A673 (cell line): ENCODE measurements around the gene OPN1SW. TPM values are rescaled to one million over a fixed set of nuclear protein-coding genes. Genes with fewer than 3 reads are reported as not detected.

Source experiments
- Bru-seq: library from RNA; stranded (reverse); fragments of 400-500 nt; gene quantifications from one replicate; lab custom pipeline; 2021; lab: Mats Ljungman, UMichigan
- BruChase-seq, 2 experiments: library from RNA; stranded (reverse); fragments of 400-500 nt; gene quantifications; one replicate each; lab custom pipeline; 2021; lab: Mats Ljungman, UMichigan
- BruUV-seq: library from RNA; stranded (reverse); fragments of 400-500 nt; replicated peaks from 2 replicates; lab custom pipeline; 2021; lab: Mats Ljungman, UMichigan
- CTCF ChIA-PET: fragments of 300-600 bp; sonication (Branson Sonifier 250); formaldehyde crosslinking; loops from one replicate; lab custom pipeline; 2022; ENCODE audit warnings: antibody characterized with exemption; lab: Charles Lee
- POLR2A ChIA-PET: fragments of 300-600 bp; sonication (Branson Sonifier 250); formaldehyde crosslinking; loops from one replicate; lab custom pipeline; 2022; ENCODE audit warnings: antibody characterized with exemption; ENCODE audit not compliant: low non-redundant PET; lab: Charles Lee
- DNase-seq: peaks from one replicate; pipeline ENCODE4 v3.0.0-alpha.2; 2015; ENCODE audit warnings: low spot score
- H3K27ac ChIP-seq: fragments of 200-600 bp; sonication (generic); 2 replicates; pipeline ENCODE4 v1.5.1; 2016; ENCODE audit warnings: mixed run types, low read depth, mild to moderate bottlenecking, mixed read lengths, antibody characterized with exemption, low read length; ENCODE audit not compliant: poor library complexity, severe bottlenecking
- H3K27me3 ChIP-seq: fragments of 200-600 bp; sonication (generic); replicated peaks from 2 replicates; pipeline ENCODE4 v1.6.1; 2017; ENCODE audit warnings: mixed run types, low read depth, mild to moderate bottlenecking, mixed read lengths, antibody characterized with exemption, low read length; ENCODE audit not compliant: insufficient read depth, poor library complexity
- H3K36me3 ChIP-seq: fragments of 200-600 bp; sonication (generic); 2 replicates; pipeline ENCODE4 v1.6.1; 2016; ENCODE audit warnings: mixed run types, mild to moderate bottlenecking, mixed read lengths, antibody characterized with exemption, low read length; ENCODE audit not compliant: insufficient read depth, poor library complexity, severe bottlenecking
- H3K4me1 ChIP-seq: fragments of 200-600 bp; sonication (generic); 2 replicates; pipeline ENCODE4 v1.6.1; 2017; ENCODE audit warnings: mixed run types, mild to moderate bottlenecking, mixed read lengths, antibody characterized with exemption, low read length; ENCODE audit not compliant: insufficient read depth, poor library complexity, severe bottlenecking
- H3K4me3 ChIP-seq: fragments of 200-600 bp; sonication (generic); 2 replicates; pipeline ENCODE4 v1.5.1; 2016; ENCODE audit warnings: low read depth, mixed run types, mild to moderate bottlenecking, mixed read lengths, low read length; ENCODE audit not compliant: poor library complexity, severe bottlenecking
- H3K9me3 ChIP-seq: fragments of 200-600 bp; sonication (generic); 2 replicates; pipeline ENCODE4 v1.6.1; 2016; ENCODE audit warnings: mixed run types, low read depth, mild to moderate bottlenecking, mixed read lengths, antibody characterized with exemption, low read length; ENCODE audit not compliant: poor library complexity, severe bottlenecking
- CTCF ChIP-seq: fragments of 300-800, 200-600 bp; sonication (generic); conservative IDR thresholded peaks from 2 replicates; pipeline ENCODE4 v1.5.1; 2017; ENCODE audit warnings: low read depth, mild to moderate bottlenecking, antibody characterized with exemption, low read length, moderate library complexity, mixed read lengths
- EZH2 ChIP-seq: fragments of 200-600 bp; sonication (generic); IDR thresholded peaks from 2 replicates; pipeline ENCODE4 v1.6.1; 2017; ENCODE audit warnings: borderline replicate concordance, low read depth, mild to moderate bottlenecking, mixed read lengths, antibody characterized with exemption, low read length; ENCODE audit not compliant: poor library complexity, severe bottlenecking
- intact Hi-C: fragments of 100-400 bp; cut with micrococcal nuclease; formaldehyde crosslinking; loops from one replicate; pipeline ENCODE4 v1.10.0; 2022; ENCODE audit not compliant: unreplicated experiment
- long read RNA-seq: library from polyadenylated mRNA; stranded (forward); transcript quantifications from one replicate; pipeline ENCODE4 v2.0.0, GENCODE V29; 2022
- total RNA-seq: library from RNA; stranded (reverse); gene quantifications from 2 replicates; pipeline ENCODE4 v1.2.3, GENCODE V29; 2021

Gene OPN1SW
- total RNA-seq (not detected in 2 replicates), Bru-seq, nascent RNA (not detected), BruChase-seq, experiment 1, labeled RNA remaining after a 2-hour chase (not detected), BruChase-seq, experiment 2, labeled RNA remaining after a 6-hour chase (not detected)
- long read RNA-seq, partial matches to known transcripts: 0 of 3 reads
- long read RNA-seq, other reads (novel, unspliced or antisense): 3 of 3 reads

DNA sequence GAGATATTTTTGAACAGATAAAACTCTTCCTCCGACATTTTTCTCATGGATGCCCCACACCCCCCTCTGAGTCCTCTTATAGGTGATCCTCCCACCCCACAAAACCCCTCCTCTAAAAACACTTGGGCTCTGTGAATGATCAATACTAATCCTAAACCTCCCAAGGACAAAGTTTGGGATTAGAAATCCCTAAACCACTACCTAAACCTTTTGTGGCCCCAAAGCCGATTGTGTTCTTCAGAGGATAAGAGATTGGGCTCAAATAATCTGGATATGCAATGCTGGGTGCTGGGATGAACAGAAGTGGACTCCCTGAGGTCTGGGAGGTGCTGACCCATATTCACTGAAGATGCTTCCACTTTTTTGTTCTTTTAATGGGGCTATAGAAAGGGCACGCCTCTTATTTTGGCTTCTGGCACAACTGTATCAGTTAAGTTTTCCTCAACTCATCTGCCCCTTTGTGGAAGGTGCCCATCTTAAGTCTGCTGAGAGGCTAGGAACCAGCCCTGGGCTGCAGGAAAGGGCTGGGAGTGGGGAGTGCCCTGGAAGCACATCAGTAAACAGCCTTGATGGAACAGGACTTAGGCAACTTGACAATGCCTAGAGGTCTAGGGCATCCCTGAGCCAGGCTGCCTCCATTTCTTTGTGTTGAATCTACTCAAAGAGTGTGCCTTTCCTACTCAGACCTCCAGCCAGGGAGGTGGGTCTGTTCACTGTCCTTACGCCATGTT, at the start of gene OPN1SW:
OPN1SW (minus strand) TSS at position 51 of the 731 bp plus-strand sequence; CDS start at position 38, 13 bp downstream.
- Histone ChIP-seq H3K27ac (no peak within 1 kb of the TSS), H3K9me3 (peaks cover 10% of the 10 kb centered on the region), H3K4me1 (no peaks in the 10 kb centered on the region), H3K27me3 (no peaks in the 10 kb centered on the region), H3K36me3 (peaks cover 11% of the 10 kb centered on the region), H3K4me3 (no peak within 1 kb of the TSS)
- BruUV-seq: no TSS peak
- POLR2A ChIA-PET: no interaction called here
- TF ChIP-seq CTCF (no peak), EZH2 (no peak)
- no peak for DNase-seq
- intact Hi-C loops: no loop called here
- CTCF ChIA-PET: no interaction called here

- ChIA-PET CTCF (no interaction called here), POLR2A (interaction anchor here (0.5 kb wide), 1 partner anchor 40 kb away, joined by 5 read pairs; no protein-coding TSS in a partner anchor)
- BruUV-seq: no TSS peak
- Histone ChIP-seq H3K4me3 (no peak overlapping the region), H3K36me3 (no peaks in the 10 kb centered on the region), H3K27ac (no peak overlapping the region), H3K4me1 (no peaks in the 10 kb centered on the region), H3K27me3 (no peaks in the 10 kb centered on the region), H3K9me3 (no peaks in the 10 kb centered on the region)
- intact Hi-C loops: no loop called here
- TF ChIP-seq CTCF (no peak), EZH2 (no peak)
- no peak for DNase-seq
Observed at GRCh38 chr7:128821724-128822123, 46.1 kb upstream of the OPN1SW start.

DNA sequence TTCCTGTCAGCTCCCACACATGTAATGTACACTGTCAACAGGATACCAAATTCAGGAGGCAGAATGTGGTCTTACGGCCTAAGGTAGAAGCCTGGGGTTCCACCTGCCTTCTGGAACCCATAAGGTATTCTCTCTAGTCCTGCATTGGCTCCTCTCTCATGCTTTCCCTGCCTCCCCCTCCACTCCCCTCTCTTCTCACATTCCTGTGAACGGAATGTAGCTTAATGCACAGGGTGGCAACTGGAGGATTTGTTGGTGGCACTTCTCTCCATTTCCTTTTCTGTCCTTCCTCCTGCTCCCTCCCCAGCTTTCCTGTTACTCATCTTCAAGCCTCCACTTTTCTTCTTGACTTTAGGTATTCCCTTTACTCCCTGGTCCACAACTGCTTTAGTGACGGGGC, 43.1 kb upstream of the OPN1SW start:
- TF ChIP-seq CTCF (no peak), EZH2 (no peak)
- no peak for DNase-seq
- ChIA-PET CTCF (no interaction called here), POLR2A (no interaction called here)
- no peaks in the 10 kb centered on the region for H3K4me1 ChIP-seq
- no peak overlapping the region for H3K4me3 ChIP-seq
- H3K36me3 ChIP-seq: no peaks in the 10 kb centered on the region
- H3K9me3 ChIP-seq: no peaks in the 10 kb centered on the region
- H3K27me3 ChIP-seq: no peaks in the 10 kb centered on the region
- no TSS peak for BruUV-seq
- H3K27ac ChIP-seq: no peak overlapping the region
- intact Hi-C loops: no loop called here
